Occipital lobe (tissue), 2 donors: ENCODE results near the gene BRAF. TPM values are rescaled to one million over a fixed set of nuclear protein-coding genes. Genes with fewer than 3 reads are reported as not detected.
"Not testable (repeated sequence)": the region's sequence is repeated elsewhere in the genome, so short reads cannot be mapped to it uniquely, and the experiment has no call there.

Source experiments
- DNase-seq: peaks from one replicate; lab custom pipeline; 2025; lab: John Stamatoyannopoulos, UW
- total RNA-seq: library from RNA; depleted of rRNA; stranded (reverse); fragments of >200 nt; gene quantifications from one replicate; pipeline ENCODE4 v1.2.3, GENCODE V29; 2014

The BRAF gene
- total RNA-seq, 1 donor from 2014 or later = 100 TPM

DNA sequence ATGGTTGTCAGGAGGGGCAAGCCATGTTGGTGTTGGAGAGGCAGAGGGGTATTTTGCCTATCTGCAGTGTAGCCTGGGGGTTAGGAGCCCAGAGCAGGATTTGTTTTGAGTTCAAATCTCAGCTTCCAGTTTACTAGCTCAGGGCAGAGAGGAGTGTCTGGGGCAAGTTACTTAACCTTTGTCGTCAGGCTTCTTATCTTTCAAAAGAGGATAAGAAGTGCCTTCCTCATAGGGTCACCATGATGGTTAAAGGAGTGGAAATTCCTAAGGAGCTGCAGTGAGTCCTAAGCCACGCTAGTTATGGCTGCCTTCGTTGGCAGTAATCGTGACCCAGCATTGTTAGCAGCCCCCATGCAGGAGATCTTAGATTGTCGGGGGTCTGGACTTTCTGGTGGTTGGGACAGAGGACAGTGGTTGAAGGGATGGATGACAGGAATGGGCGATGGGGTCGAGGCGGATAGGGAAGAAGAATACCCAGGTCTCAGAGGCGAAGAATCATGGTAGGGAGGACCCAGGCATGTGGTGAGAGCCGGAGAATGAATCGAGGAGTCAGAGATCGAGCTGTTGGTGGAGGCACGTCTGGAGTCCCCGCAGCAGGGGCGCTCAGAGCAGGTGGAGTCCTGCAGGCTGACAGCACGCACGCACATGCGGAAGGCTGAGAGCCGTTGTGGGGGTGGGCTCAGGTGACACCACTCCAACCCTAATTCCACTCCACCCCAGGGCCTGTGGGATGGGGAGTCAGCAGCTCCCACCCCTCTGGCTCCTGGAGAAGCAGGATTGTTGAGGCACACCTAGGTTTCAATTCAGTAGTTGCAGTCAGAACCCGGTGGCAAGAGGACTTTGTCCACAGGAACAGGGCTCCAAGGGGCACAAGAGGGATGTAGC lies 240.4 kb downstream of the BRAF start:
- no peak for DNase-seq

DNA sequence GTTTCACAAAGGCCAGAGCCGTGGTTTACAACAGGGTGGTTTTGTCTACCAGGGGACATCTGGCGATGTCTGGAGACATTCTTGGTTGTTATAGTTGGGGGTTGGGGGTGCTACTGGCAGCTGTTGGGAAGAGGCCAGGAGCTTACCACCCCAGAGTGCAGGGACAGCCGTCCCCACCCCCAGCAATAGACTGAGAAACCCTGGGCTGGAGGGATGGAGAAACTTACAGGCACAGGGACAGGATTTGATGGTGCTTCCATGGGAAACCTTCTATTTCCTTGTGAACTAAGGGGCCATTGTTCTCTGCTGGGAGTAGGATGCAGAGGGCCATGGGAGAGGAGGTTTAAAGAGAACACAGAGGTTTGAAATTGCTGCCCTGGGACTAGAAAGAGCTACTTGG lies 241.1 kb downstream of the BRAF start:
- DNase-seq = no peak

- DNase-seq = no peak
These were observed 243.0 kb downstream of the BRAF start for GRCh38 chr7:140681766-140682165.

DNA sequence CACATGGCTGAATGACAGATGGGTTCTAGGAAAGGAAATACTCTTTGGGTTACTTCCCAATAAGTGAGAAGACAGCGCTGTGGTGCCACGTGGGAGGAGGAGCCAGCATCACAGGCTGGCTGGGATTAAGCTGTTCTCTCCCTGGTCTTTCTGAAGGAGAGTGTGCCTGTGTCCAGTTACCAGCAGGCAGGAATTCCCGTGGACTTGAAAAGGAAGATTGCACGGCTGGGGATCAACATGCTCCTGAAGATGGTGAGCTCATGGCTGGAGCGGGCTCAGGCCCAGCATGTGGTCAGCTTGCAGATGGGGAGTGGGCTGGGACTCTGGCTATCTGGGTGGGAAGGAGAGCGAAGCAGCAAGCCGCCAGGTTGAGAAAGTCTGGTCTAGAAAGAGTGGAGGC lies 243.8 kb downstream of the BRAF start:
- DNase-seq = no peak

DNA sequence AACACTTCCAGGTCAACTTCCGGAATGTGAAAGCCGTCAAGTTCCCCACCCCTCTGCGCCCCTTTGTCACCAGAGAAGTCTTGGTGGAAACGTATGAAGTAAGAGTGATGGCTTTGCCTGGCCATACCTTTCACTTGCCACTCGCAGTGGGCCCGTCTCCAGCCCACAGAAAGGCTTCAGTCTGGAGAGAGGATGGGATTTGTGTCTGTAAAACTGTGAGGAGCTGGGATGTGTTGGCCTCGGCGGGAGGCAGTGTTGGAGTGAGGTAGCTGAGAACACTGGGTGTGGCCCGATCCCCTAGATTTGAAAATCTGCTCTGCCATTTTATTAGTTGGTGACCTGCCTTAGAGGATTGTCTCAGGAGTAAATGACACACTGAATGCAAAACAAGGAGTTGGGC lies 245.5 kb downstream of the BRAF start:
- DNase-seq = no peak

DNA sequence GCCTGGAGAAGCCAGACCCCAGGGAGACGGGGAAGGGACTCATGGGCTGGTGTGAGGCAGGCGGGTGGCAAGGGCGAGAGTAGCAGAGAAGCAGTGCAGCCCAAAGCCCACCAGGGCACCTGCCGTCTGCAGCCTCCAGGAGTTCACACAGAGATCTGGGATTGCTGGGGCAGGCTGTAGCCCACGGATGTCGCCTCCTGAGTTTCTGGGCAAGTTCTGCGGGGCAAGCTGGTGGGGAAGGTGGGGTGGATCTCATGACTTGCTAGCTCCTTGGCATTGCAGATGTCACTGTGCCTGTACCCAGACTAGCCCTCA lies 246.0 kb downstream of the BRAF start:
- no peak for DNase-seq

DNA sequence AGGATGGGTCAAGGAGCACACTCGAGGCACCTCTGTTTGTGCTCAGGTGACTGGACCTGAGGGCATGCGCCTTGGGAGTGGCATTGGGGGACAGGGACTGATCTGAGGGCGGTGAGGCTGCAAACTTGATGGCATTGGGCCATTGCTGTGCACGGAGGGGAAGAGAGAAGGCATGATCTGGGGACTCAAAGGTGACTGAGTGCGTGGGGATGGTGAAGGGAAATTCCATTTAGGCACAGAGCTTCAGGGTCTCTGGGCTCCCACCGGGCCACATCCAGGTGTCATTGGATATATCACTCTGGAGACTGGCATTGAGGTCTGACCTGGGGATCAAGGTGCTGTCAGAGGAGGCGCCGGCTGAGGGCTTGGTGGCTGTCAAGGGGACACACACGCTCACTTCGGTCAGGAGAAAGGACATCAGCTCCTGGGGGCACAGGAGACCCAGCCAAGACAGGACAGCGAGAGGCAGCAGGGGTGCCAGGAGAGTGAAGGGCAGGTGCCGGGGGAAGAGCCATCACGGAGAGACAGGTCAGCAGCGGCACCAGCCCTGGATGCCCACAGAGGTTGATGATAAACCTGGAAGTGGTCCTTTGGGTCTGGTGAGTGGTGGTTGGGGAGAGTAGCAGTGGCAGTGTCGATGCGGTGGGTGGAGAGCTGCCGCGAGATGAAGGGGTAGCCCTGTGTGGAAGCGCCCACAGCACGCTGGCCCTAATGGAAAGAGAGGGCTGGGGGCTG lies 246.5 kb downstream of the BRAF start:
- DNase-seq = no peak

GRCh38 chr7:140677496-140677895 lies 247.2 kb downstream of the BRAF start:
- no peak for DNase-seq

DNA sequence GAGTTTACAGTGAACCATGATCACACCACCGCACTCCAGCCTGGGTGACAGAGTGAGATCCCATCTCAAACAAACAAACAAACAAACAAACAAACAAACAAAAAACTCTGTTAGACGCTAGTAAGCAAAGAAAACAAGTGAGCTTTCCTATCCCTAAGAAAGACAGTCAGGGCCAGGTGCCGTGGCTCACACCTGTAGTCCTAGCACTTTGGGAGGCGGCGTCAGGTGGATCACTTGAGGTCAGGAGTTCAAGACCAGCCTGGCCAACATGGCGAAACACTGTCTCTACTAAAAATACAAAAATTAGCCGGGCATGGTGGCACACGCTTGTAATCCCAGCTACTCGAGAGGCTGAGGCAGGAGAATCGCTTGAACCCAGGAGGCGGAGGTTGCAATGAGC lies 247.8 kb downstream of the BRAF start:
- not testable (repeated sequence) for DNase-seq

GRCh38 chr7:140676306-140676705 lies 248.4 kb downstream of the BRAF start:
- no peak for DNase-seq

DNA sequence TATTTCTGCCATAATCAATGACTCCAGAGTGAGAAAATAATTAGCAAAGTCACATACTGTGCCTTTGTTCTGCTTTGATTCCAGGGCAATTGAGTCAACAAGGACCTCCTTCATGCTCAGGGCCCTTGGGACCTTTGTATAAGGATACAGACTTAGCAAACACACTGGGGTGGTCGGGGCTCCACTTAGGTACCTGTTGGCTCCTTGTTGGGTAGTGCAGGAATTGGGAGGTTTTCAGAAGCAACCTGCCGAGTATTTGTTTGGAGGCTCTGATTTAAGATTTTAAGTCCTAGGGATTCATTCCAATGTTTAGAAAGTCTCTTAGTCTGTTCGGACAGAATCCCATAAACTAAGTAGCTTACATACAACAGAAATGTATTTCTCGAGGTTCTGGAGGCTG lies 249.0 kb downstream of the BRAF start:
- no peak for DNase-seq

DNA sequence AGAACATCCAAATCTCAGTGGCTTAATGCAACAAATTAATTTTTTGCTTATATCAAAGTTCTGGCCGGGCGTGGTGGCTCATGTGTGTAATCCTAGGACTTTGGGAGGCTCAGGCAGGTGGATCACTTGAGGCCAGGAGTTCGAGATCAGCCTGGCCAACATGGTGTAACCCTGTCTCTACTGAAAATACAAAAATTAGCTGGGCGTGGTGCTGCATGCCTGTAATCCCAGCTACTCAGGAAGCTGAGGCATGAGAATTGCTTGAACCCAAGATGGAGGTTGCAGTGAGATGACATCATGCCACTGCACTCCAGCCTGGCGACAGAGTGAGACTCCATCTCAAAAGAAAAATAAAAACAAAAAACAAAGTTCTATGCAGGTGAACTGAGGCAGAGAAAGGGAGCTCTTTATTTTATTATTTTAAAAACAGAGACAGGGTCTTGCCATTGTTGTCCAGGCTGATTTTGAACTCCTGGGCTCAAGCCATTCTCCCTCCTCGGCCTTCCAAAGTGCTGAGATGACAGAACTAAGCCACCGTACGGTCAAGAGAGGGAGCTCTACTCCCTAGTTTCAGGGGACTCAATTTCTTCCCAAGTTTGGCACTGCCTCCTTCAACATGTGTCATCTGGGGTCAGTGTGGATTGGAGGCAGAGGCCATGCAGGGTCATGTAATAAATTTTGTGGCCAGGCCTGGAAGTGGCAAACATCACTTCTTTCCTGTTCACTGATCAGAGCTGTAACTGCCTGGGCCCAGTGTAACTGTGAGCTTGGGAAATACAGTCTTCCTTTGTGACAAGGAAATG lies 249.6 kb downstream of the BRAF start:
- peak; percentile 20 for DNase-seq

- no peak for DNase-seq
These were observed 250.4 kb downstream of the BRAF start for GRCh38 chr7:140674356-140674800.

DNA sequence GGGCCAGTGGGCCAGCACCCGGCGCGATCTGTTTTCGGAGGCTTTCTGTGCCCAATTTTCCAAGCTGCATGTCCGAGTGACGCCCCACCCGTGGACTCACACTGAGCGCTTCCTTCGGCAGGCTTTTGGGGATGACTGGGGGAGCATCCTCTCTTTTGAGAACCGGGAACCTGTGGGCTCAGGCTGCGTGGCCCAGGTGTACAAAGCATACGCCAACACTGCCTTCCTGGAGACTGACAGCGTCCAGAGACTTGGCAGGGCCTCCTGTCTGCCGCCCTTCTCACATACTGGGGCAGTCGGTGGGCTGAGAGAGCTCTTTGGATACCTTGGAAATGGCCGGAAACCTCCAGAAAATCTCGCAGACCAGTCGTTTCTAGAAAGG lies 251.0 kb downstream of the BRAF start:
- no peak for DNase-seq

DNA sequence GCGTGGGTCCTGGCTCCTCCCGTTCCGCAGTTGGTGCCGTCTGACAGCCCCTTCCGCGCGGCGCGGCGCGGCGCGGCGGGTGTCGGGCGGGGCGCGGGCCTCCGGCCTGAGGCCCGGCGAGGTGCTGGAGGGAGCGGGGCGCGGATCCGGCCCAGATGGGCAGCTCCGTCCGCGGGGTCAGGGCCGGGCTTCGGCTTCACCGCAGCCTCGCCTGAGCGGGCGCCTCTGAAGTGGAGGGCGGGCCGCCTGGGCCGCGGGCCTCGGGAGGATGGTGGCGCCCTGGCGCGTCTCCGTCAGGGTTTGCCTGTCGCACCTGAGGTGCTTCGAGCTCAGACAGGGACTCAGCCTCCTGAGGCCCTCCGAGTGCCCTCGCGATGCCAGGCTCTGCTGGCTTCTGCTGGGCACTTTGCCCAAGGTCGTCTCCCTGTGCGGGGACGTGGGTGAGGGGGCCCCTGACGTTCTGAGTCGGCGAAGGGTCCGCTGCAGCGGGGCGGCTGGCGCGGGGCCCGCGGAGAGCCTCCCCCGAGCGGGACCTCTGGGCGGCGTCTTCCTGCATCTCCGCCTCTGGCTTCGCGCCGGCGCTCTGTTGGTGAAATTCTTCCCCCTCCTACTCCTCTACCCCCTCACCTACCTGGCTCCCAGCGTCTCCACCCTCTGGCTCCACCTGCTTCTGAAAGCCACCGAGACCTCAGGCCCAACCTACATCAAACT lies 251.5 kb downstream of the BRAF start:
- DNase-seq = peak; percentile 50

GRCh38 chr7:140672382-140673062 lies 252.2 kb downstream of the BRAF start, which contains the start of gene ADCK2:
Gene ADCK2 (plus strand): TSS chr7:140672945. CDS start chr7:140673331, 386 bp downstream.
- DNase-seq = peak; percentile 44

- no peak for DNase-seq
These were observed 252.8 kb downstream of the BRAF start for GRCh38 chr7:140671966-140672365.

- DNase-seq = no peak
These were observed 254.3 kb downstream of the BRAF start for GRCh38 chr7:140670343-140670935.

DNA sequence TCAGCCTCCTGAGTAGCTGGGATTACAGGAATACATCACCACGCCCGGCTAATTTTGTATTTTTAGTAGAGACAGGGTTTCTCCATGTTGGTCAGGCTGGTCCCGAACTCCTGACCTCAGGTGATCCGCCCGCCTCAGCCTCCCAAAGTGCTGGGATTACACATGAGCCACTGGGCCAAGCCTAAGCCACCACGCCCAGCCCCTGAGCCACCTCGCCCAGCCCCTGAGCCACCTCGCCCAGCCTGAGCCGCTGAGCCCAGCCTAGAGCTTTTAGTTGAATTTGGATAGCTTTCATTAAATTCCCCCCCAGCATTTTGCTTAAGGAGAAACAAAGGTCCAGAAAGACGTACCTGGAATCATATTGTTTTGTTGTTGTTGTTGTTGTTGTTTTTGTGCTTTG lies 254.9 kb downstream of the BRAF start:
- DNase-seq = not testable (repeated sequence)

GRCh38 chr7:140669352-140669751 lies 255.4 kb downstream of the BRAF start:
- DNase-seq = no peak
